Activated CD8-positive, alpha-beta memory T cell treated with anti-CD3 and anti-CD28 coated beads, Interleukin-2, amount 50 U/mL, for 48 hours (primary cell): ENCODE data around the gene CDYL2.
"Not testable (repeated sequence)": the region's sequence is repeated elsewhere in the genome, so short reads cannot be mapped to it uniquely, and the experiment has no call there.

Experiments
- DNase-seq: peaks from one replicate; pipeline ENCODE4 v3.0.0-alpha.2; 2020

Gene CDYL2

GRCh38 chr16:80806927-80807340 is 2.5 kb upstream of the CDYL2 start:
- peak; percentile 57 for DNase-seq

- DNase-seq, result no peak
Observed at GRCh38 chr16:80806289-80806688, 1.9 kb upstream of the CDYL2 start.

- peak; percentile 82 for DNase-seq
Observed at GRCh38 chr16:80804056-80804525, 307 bp downstream of the CDYL2 start.

GRCh38 chr16:80803339-80804055 is 901 bp downstream of the CDYL2 start:
- DNase-seq, result peak; percentile 75

GRCh38 chr16:80802902-80803301 is 1.5 kb downstream of the CDYL2 start:
- DNase-seq, result no peak

GRCh38 chr16:80802138-80802537 is 2.3 kb downstream of the CDYL2 start:
- no peak for DNase-seq

GRCh38 chr16:80794071-80794470 is 10.3 kb downstream of the CDYL2 start:
- DNase-seq, result no peak

GRCh38 chr16:80792031-80792430 is 12.4 kb downstream of the CDYL2 start:
- no peak for DNase-seq

- no peak for DNase-seq
Observed at GRCh38 chr16:80791411-80791810, 13.0 kb downstream of the CDYL2 start.

- DNase-seq, result no peak
Observed at GRCh38 chr16:80790751-80791150, 13.6 kb downstream of the CDYL2 start.

- no peak for DNase-seq
Observed at GRCh38 chr16:80788027-80788426, 16.4 kb downstream of the CDYL2 start.

GRCh38 chr16:80786561-80786960 is 17.8 kb downstream of the CDYL2 start:
- DNase-seq, result not testable (repeated sequence)

GRCh38 chr16:80784951-80785350 is 19.4 kb downstream of the CDYL2 start:
- no peak for DNase-seq

- no peak for DNase-seq
Observed at GRCh38 chr16:80778703-80779102, 25.7 kb downstream of the CDYL2 start.

GRCh38 chr16:80776856-80777255 is 27.5 kb downstream of the CDYL2 start:
- DNase-seq, result no peak

- DNase-seq, result no peak
Observed at GRCh38 chr16:80775450-80775849, 28.9 kb downstream of the CDYL2 start.

GRCh38 chr16:80766798-80767197 is 37.6 kb downstream of the CDYL2 start:
- DNase-seq, result no peak

- no peak for DNase-seq
Observed at GRCh38 chr16:80759419-80760162, 44.8 kb downstream of the CDYL2 start.

- no peak for DNase-seq
Observed at GRCh38 chr16:80754476-80754875, 49.9 kb downstream of the CDYL2 start.

GRCh38 chr16:80752541-80752940 is 51.9 kb downstream of the CDYL2 start:
- DNase-seq, result no peak

GRCh38 chr16:80751167-80751566 is 53.2 kb downstream of the CDYL2 start:
- no peak for DNase-seq

GRCh38 chr16:80746231-80746630 is 58.2 kb downstream of the CDYL2 start:
- DNase-seq, result no peak

GRCh38 chr16:80744856-80745255 is 59.5 kb downstream of the CDYL2 start:
- no peak for DNase-seq

GRCh38 chr16:80743772-80744171 is 60.6 kb downstream of the CDYL2 start:
- DNase-seq, result no peak
